HG02759 (cell line): ENCODE results near the gene IL1RAP.
"Not testable (repeated sequence)": the region's sequence is repeated elsewhere in the genome, so short reads cannot be mapped to it uniquely, and the experiment has no call there.

Experiments used
- ATAC-seq: cut with Tn5 transposase; IDR thresholded peaks from one replicate; pipeline ENCODE4 v1.9.1; 2021; ENCODE audit warnings: mild to moderate bottlenecking, moderate library complexity; ENCODE audit not compliant: unreplicated experiment

IL1RAP gene

GRCh38 chr3:190645932-190646460 is 132.1 kb downstream of the IL1RAP start:
- ATAC-seq: no peak

DNA sequence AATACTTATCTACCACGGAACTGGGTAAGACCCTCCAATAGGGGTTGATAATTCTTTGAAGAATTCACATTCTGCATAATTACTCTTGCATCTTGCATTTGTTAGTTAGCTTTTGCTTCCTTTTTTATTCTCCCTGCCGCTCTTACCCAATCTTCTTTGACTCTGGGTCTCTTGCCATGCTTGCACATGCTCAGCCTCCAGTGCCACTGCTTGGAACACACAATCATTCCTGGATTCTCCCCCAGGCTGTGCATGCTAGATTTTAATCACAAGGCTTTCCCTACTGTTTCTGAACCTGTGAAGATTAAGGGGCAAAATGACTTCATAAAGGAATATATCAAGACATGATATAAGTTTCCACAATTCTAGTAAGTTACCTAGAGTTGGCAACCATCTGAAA is 133.1 kb downstream of the IL1RAP start:
- no peak for ATAC-seq

DNA sequence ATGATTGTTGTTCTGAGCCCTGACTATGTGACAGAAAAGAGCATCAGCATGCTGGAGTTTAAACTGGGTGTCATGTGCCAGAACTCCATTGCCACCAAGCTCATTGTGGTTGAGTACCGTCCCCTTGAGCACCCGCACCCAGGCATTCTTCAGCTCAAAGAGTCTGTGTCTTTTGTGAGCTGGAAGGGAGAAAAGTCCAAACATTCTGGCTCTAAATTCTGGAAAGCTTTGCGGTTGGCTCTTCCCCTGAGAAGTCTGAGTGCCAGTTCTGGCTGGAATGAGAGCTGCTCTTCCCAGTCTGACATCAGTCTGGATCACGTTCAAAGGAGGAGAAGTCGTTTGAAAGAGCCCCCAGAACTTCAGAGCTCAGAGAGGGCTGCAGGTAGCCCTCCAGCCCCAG is 142.0 kb downstream of the IL1RAP start:
- no peak for ATAC-seq

GRCh38 chr3:190658106-190658505 is 144.2 kb downstream of the IL1RAP start:
- ATAC-seq: no peak

DNA sequence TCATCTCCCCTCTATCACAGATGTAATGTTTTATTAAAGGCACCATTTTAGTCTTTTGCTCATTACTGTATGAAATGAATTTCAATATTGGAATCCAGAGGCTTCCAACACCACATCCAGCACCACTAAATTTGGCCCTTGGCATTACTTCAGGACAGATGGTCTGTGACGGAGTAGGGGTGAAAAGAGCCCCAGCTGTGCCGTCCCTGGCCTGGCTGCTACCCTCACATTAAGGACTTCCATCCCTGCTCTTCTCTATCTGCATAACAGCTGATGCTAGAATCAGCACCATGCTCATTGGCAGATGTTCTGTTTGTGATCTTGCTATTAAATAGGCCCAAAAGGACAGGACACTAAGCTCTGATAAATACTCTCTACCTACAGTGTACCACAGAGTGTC is 152.9 kb downstream of the IL1RAP start:
- ATAC-seq: no peak

- ATAC-seq: no peak
Measured at GRCh38 chr3:190671658-190672057, 157.8 kb downstream of the IL1RAP start.

- no peak for ATAC-seq
Measured at GRCh38 chr3:190673148-190673547, 159.3 kb downstream of the IL1RAP start.

DNA sequence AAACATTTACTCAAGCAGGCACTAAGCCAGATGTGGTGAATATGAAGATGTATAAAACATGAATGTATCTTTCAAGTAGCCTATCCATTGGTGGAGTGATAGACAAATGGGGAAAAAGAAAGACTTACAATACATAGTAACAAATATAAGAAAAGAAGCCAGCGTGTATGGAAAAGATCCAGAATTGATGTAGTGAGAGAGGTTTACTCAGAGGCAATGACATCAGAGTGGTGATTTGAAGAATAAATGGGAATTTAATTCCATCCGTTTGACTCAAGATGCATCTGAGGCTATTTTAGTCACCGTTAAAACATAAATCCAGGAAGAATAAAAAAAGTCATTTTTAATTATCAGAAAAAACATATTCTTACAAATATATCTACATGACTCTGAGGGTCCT is 162.6 kb downstream of the IL1RAP start:
- ATAC-seq: no peak

DNA sequence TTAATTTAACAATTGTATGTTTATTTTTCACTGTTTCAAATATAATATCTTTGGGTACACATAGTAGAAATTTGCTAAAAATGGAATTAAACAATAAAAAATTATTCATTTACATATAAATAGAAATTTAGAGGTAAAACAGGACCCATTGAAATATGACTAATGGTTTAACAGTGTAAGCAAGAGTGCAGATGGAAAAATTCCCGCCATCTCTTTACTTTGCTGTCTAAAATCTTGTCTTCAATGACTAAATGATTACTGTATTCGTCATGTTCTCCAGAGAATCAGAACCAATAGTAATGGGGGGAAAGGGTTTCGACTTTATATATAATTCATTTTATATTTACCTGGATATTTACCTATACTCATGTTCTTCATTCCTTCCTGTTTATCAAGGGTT is 163.1 kb downstream of the IL1RAP start:
- no peak for ATAC-seq

DNA sequence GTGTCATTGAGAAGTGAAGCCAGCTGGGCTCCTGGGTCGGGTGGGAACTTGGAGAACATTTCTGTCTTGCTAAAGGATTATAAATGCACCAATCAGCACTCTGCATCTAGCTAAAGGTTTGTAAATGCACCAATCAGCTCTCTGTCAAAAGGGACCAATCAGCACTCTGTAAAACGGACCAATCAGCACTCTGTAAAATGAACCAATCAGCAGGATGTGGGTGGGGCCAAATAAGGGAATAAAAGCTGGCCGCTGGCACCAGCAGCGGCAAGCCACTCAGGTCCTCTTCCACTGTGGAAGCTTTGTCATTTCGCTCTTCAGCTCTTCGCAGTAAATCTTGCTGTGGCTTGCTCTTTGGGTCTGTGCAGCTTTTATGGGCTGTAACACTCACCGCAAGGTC is 164.0 kb downstream of the IL1RAP start:
- not testable (repeated sequence) for ATAC-seq

DNA sequence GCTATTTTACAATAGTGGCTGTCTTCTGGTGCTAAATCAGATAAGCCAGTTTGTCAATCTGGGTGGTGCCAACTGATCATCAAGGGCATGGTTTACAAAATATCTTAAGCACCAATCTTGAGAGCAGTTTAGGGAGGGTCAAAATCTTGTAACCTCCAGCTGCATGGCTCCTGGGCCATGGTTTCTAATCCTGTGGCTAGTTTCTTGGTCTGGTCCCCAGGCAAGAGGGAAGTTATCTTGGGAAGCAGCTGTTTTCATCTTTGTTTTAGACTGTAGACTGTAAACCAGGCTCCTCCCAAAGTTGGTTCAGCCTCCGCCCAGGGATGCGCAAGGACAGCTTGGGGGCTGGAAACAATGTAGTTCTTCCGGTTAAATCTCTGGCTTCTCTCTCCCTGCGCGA is 166.8 kb downstream of the IL1RAP start:
- ATAC-seq: no peak

- no peak for ATAC-seq
Measured at GRCh38 chr3:190684776-190685175, 170.9 kb downstream of the IL1RAP start.

- no peak for ATAC-seq
Measured at GRCh38 chr3:190686011-190686410, 172.1 kb downstream of the IL1RAP start.

DNA sequence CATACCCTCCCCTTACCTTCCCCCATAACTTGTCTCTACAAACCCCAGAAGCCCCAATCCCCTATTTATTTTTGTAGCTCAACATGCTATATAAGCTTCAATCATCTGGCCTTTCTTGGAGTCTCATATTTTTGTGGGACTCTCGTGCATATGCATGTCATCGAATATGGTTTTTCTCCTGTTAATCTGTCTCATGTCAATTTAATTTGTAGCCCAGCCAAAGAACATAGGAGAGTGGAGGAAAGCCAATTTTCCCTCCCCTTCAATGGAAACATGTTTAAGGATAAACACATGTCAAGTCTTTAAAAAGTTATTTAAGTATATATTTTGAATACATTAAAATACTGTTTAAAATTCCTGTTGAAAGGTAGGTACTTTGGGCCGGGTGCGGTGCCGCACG is 176.4 kb downstream of the IL1RAP start:
- no peak for ATAC-seq

- ATAC-seq: no peak
Measured at GRCh38 chr3:190692256-190692655, 178.4 kb downstream of the IL1RAP start.

- ATAC-seq: no peak
Measured at GRCh38 chr3:190694335-190695001, 180.6 kb downstream of the IL1RAP start.

DNA sequence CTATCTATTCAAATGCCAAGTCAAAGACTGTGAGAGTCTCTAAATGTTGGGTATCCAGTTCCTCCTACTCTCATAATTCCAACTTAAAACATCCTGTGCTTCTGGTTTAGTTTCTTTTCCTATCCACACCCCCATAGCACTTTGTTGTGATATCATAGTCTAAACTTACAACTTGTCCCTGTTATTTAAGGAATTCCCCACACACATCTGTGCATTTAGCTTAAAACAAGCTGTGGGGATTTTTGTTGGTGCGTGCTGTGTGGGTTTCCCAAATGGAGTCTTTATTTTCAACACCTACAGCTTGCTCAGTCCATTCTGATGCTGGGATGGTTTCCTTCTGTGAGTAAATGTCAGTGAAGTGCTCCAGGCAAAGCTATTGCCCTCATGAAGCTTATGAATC is 181.3 kb downstream of the IL1RAP start:
- no peak for ATAC-seq

DNA sequence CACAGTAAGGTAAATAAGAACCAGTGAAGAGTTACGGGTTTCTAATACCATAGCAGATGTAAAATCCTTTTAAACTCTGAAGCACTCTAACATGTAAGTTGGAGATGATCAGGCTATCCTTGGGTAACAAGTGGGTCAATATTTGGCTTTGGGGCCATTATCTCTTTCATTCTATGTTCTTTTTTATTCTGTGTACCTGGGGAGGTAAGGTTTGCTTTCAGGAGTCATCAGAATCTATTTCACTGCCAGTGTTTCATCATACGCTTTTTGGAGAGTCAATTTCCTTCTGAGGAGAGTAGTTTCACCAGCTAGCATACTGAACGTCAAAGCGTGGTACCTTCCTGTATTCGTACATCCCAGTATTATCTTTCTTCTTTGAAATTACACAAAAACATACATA is 182.1 kb downstream of the IL1RAP start:
- ATAC-seq: no peak

DNA sequence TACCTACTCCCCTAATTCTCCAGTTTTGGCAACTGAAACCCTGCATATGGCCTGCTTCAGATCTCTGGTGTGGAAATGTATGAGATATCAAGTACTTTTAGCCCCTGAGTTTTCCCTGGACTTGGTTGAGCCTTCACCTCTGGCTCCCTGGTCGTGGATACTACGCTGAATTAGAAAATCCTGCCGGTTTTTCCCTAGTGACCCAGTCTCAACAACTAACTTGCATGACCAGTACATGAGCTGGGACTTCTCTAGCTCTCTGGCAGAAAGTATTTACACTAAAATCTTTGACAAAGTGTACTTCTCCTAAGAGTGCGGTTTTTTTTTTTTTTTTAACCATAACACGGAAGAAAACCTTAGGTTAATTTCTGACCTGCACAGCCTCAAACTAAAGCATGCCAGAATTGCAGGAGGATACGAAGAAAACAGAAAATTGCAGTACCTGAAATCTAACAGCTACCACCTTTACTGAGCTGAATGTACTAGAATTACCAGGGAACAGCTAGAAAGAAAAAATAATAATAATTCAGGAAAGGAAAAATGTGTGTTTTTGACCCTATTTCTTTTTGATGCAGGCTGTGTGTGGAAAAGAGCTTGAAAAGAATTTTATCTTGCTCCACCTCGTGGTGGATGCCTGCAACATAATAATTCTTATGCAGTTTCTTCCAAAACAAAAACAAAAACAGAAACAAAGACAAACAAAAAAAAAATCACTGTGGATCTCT is 183.1 kb downstream of the IL1RAP start:
- no peak for ATAC-seq

DNA sequence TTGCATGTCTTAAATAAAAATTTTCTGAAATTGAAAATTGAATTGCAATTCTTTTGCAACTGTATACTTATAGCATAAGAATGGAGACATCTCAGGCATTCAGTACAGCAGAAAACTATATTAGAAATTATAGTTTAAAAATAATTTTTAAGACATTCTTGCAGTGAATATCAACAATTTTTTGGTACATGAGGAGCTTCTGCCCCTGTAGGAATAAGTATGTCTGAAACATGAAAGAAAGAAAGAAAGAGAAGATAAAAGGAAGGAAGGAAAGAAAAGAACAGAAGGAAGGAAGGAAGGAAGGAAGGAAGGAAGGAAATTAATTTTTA is 183.6 kb downstream of the IL1RAP start:
- no peak for ATAC-seq

DNA sequence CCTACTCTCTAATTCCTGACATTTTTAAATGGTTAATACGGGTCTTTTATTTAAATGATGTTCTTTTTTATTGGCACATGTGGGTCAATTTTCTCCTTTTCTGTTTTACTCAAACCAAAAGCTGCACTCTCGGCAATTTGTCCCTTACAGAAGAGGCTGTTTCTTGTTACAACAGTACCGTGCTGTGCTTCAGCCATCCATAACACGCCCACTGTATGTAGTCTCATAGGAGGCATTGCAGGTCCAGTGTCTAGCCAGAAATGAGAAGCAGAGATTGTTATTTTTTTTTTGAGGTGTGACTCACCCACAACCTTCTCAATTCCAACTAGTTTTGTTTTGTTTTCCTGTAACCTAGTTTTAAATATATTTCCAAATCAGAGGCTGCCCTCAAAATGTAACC is 184.0 kb downstream of the IL1RAP start:
- ATAC-seq: no peak

DNA sequence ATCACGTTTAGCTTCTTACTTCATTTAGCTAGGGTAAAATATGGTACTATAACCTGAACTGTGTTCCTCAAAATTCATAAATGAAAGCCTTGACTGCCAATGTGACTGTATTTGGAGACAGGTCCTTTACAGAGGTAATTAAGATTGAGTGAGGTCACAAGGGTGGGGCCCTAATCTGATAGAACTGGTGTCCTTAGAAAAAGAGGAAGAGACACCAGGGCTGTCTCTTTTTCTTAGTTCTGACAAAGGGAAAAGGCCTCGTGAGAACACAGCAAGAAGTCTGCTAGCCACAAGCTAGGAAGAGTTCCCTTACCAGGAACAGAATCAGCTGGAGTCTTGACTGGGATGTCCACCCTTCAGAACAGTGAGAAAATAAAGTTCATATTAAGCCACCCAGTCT is 185.9 kb downstream of the IL1RAP start:
- no peak for ATAC-seq

DNA sequence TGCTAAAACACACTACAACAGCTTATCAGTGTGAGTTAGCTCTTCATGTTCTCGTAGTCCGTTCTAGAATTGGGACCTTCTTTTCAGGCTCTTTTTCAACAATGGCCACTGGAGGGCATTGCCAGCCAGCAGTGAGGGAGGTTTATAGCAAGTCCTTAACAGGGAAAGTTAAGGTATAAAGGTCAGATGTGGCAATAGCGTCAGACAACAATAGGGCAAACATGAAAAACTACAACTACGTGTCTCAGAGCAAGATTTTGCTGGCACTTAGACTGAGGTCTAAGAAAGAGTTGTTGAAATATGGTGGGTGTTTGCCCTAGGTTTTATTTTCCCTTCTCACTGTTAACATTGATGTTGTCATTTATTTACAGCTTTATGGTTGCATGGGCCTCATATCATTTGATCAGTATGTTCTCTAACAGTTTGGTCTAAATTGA is 187.2 kb downstream of the IL1RAP start:
- ATAC-seq: peak; percentile 65
